PC-3 (cell line): ENCODE data around the gene DNAL1.

Source experiments
- CTCF ChIP-seq: fragments of 300-600 bp; sonication (generic); conservative IDR thresholded peaks from 2 replicates; pipeline ENCODE4 v1.5.1; 2017; ENCODE audit warnings: antibody characterized with exemption, low read depth, mild to moderate bottlenecking, low read length
- EZH2 ChIP-seq: fragments of 300-600 bp; sonication (generic); IDR thresholded peaks from one replicate; pipeline ENCODE4 v1.6.1; 2017; ENCODE audit warnings: antibody characterized with exemption, mild to moderate bottlenecking, low read length; ENCODE audit not compliant: unreplicated experiment

- TF ChIP-seq CTCF, result no peak
- no peak for TF ChIP-seq EZH2
Measured at GRCh38 chr14:73661872-73662271, 17.1 kb downstream of the DNAL1 start.
